HEK293T (cell line): ENCODE data around the gene EML3.

Experiments
- CTCF ChIA-PET: fragments of 350-600 bp; formaldehyde crosslinking; extraction: SDS; loops from one replicate; lab custom pipeline; 2021; ENCODE audit warnings: antibody characterized with exemption, inconsistent platforms; lab: Yijun Ruan, JAX
- POLR2A ChIA-PET: fragments of 350-600 bp; formaldehyde crosslinking; extraction: SDS; loops from one replicate; lab custom pipeline; 2020; ENCODE audit warnings: antibody characterized with exemption, inconsistent platforms; lab: Yijun Ruan, JAX
- DNase-seq: peaks from one replicate; pipeline ENCODE4 v3.0.0; 2012; ENCODE audit warnings: mixed read lengths; ENCODE audit errors: extremely low spot score
- ARNT ChIP-seq: fragments of 450-650 bp; IDR thresholded peaks from 2 replicates; pipeline ENCODE4 v1.6.1; 2017; ENCODE audit warnings: mild to moderate bottlenecking
- BHLHE40 ChIP-seq: fragments of 450-650 bp; IDR thresholded peaks from 2 replicates; pipeline ENCODE4 v1.6.1; 2016; ENCODE audit warnings: mild to moderate bottlenecking, moderate library complexity, borderline replicate concordance
- CTBP1 ChIP-seq: fragments of 450-650 bp; IDR thresholded peaks from 2 replicates; pipeline ENCODE4 v1.6.1; 2016; ENCODE audit warnings: borderline replicate concordance
- ELF4 ChIP-seq: fragments of 450-650 bp; IDR thresholded peaks from 2 replicates; pipeline ENCODE4 v1.6.1; 2017; ENCODE audit warnings: antibody characterized with exemption
- FOXA1 ChIP-seq: fragments of 450-650 bp; IDR thresholded peaks from 2 replicates; pipeline ENCODE4 v1.6.1; 2016; ENCODE audit warnings: mild to moderate bottlenecking
- FOXK2 ChIP-seq: fragments of 450-650 bp; IDR thresholded peaks from 2 replicates; pipeline ENCODE4 v1.6.1; 2016; ENCODE audit warnings: mild to moderate bottlenecking
- FOXM1 ChIP-seq: fragments of 450-650 bp; IDR thresholded peaks from 2 replicates; pipeline ENCODE4 v1.6.1; 2017; ENCODE audit warnings: mild to moderate bottlenecking, borderline replicate concordance
- HDGF ChIP-seq: fragments of 450-650 bp; IDR thresholded peaks from 2 replicates; pipeline ENCODE4 v1.6.1; 2017; ENCODE audit warnings: antibody characterized with exemption, borderline replicate concordance
- L3MBTL2 ChIP-seq: fragments of 450-650 bp; conservative IDR thresholded peaks from 2 replicates; pipeline ENCODE4 v1.6.1; 2016; ENCODE audit warnings: mild to moderate bottlenecking
- LEF1 ChIP-seq: fragments of 450-650 bp; IDR thresholded peaks from 2 replicates; pipeline ENCODE4 v1.6.1; 2017; ENCODE audit warnings: mild to moderate bottlenecking, borderline replicate concordance
- NFRKB ChIP-seq: fragments of 450-650 bp; IDR thresholded peaks from 2 replicates; pipeline ENCODE4 v1.6.1; 2016; ENCODE audit warnings: mild to moderate bottlenecking, moderate library complexity
- SP1 ChIP-seq: fragments of 450-650 bp; IDR thresholded peaks from 2 replicates; pipeline ENCODE4 v1.6.1; 2017
- SUZ12 ChIP-seq: fragments of 450-650 bp; IDR thresholded peaks from 2 replicates; pipeline ENCODE4 v1.6.1; 2016; ENCODE audit warnings: mild to moderate bottlenecking
- TARDBP ChIP-seq: fragments of 450-650 bp; IDR thresholded peaks from 2 replicates; pipeline ENCODE4 v1.6.1; 2016
- ZNF384 ChIP-seq: fragments of 450-650 bp; IDR thresholded peaks from 2 replicates; pipeline ENCODE4 v1.6.1; 2016
- TF ChIP-seq, protein P1 (sequence below): fragments of 450-650 bp; IDR thresholded peaks from 2 replicates; pipeline ENCODE4 v1.6.1; 2016

Gene EML3

DNA sequence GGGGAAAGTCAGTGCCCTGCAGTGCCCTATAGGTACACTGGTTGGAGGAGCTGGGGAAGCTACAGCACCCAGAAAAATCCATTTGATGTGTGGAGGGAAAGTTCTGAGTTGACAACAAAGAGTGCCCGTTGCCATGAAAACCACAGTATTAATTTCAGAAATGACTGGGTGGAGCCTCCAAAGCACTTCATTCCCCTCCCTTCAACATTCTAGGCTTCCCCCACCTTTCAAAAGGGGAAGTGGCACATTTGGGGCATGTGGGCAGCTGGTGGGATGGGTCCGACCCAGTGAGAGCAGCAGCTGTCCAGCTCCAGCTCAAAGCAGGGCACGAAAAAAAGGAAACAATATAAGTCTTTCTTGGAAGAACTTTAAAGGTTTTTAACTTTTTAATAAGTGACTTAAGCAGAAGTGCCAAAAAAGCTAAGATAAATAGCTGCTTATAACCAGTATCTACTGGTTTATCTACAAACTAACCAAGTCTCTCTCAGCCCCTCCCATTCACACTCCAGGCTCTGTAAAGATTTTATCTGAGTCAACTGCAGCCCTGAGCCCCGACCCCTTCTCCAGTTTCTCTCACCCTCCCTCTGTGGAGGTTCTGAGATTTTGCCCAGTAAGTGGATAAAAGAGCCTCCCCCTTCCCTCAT lies 57.0 kb downstream of the EML3 start:
- DNase-seq, result no peak
- no peak for TF ChIP-seq LEF1
- TF ChIP-seq SUZ12, result no peak
- TF ChIP-seq, protein P1, sequence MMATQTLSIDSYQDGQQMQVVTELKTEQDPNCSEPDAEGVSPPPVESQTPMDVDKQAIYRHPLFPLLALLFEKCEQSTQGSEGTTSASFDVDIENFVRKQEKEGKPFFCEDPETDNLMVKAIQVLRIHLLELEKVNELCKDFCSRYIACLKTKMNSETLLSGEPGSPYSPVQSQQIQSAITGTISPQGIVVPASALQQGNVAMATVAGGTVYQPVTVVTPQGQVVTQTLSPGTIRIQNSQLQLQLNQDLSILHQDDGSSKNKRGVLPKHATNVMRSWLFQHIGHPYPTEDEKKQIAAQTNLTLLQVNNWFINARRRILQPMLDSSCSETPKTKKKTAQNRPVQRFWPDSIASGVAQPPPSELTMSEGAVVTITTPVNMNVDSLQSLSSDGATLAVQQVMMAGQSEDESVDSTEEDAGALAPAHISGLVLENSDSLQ, result no peak
- no peak for TF ChIP-seq ZNF384
- no peak for TF ChIP-seq BHLHE40
- no peak for TF ChIP-seq SP1
- TF ChIP-seq TARDBP, result no peak
- no peak for TF ChIP-seq CTBP1
- TF ChIP-seq HDGF, result no peak
- no peak for TF ChIP-seq ARNT
- ChIA-PET CTCF (interaction anchor here (0.6 to 0.9 kb wide), 2 partner anchors 13 to 131 kb away, joined by 4 read pairs; no protein-coding TSS in a partner anchor), POLR2A (interaction anchor here (0.7 to 1.3 kb wide), 5 partner anchors 9 to 126 kb away, joined by 3 to 5 read pairs (median 3); partner anchors contain the start of genes AHNAK and EEF1G)

DNA sequence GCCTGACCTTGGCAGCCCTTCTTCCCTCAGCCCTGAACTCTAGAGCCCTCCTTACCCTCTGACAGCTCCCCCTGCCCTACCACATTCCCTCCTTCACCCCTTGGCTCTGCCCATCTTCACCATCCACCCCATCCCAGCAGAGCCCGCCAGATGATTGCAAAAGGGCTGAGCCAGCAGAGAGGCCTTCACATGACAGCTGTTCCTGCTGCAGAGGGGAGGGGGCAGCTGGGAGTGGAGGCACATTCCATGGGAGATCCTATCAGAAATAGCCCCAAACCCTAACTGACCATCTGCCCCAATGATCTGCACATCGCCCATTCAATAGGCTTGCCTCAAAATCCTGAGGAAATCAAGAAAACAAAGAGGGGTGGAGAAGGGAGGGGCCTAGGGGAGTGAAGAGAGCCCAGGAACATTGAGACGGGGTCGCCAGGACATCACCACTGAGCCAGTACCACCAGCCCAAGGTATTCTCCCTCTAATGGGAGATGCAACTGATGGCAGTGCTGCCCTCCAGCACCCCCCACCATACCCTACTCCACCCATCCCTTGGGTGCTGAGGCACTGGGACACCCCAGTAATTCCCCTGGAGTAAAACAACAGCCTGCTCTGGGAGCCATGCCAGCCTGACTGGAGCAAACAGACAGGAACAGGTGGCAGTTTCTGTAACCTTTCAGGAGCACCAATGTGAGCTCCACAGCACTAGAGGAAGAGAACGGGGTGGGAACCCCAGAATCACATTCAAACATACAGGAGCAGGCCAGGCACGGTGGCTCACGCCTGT lies 58.0 kb downstream of the EML3 start:
- ChIA-PET CTCF (interaction anchor here (0.6 to 1.5 kb wide), 3 partner anchors 12 to 130 kb away, joined by 4 to 13 read pairs (median 4); no protein-coding TSS in a partner anchor), POLR2A (interaction anchor here (1.3 to 2.1 kb wide), 2 partner anchors 19 to 20 kb away, joined by 5 to 16 read pairs; partner anchors contain the start of gene EEF1G)
- TF ChIP-seq, protein P1, result no peak
- no peak for TF ChIP-seq BHLHE40
- no peak for TF ChIP-seq ZNF384
- no peak for TF ChIP-seq TARDBP
- TF ChIP-seq NFRKB, result no peak
- TF ChIP-seq ELF4, result no peak
- no peak for DNase-seq

DNA sequence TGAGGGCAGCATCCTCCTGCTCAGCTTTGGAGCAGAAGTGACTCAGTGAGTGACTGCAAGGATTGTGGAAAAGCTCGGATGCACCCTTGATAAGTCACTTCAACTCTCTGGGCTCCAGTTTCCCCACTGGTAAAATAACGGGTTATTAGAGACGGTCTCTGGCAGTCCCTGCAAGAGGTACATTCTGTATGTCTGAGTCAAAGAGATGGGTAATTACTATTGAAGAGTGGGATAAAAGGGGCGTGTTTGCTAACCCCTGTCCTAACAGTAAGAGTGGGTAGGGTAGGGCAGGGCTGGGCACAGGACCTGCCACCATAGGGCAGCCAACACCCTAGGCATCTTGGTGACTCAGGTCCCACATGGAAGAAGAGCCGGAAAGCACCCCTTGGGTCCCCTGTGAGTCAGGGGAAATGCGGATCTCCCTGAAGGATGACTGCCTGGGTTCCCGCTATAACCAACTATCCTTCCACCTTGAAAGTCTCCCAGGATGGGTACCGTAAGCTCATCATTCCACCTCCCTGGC lies 58.7 kb downstream of the EML3 start:
- DNase-seq, result no peak
- ChIA-PET CTCF (interaction anchor here (0.8 to 1.5 kb wide), 2 partner anchors 11 to 129 kb away, joined by 4 to 13 read pairs; no protein-coding TSS in a partner anchor), POLR2A (interaction anchor here (0.9 to 2.1 kb wide), 5 partner anchors 11 to 160 kb away, joined by 4 to 16 read pairs (median 4); partner anchors contain the start of genes C11orf98, CSKMT, EEF1G and MTA2)
- no peak for TF ChIP-seq BHLHE40

DNA sequence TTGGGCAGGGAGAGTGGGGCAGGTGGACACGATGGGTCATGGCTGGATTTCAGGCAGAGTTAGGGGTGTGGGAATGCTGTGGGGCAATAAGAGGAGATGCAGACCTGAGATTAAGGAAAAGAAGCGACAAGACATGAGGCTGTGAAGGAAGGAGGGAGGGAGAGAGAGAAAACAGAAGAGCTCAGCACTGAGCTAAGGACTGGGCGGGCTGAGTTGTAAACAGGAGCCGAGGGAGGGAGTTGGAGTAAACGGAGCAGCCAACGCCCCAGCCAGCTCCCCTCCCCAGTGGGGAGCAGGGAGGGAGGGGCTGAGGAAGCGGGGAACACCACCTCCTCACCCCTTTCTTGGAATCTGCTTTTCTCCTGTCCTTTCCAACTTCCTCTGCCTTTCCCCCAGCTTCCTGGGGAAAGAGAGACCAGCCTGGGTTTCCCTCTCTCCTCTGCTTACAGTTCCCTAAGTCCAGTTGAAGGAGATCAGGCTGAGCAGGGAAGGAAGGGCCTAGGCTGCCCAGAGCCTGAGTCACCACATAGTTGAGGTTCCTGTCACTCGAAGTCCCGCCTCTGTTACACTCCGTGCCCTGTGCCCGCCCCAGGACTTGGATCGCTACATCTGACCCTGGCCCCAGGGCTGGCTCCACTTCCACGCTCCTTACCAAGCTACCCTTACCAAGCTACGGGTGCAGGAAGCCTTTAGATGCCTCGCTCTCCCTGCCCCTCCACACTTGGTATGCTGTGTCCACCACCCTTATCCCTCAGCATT lies 59.3 kb downstream of the EML3 start:
- no peak for DNase-seq
- ChIA-PET CTCF (interaction anchor here (0.5 to 1.7 kb wide), 5 partner anchors 11 to 213 kb away, joined by 3 to 13 read pairs (median 4); no protein-coding TSS in a partner anchor), POLR2A (interaction anchor here (0.6 to 2.1 kb wide), 10 partner anchors 10 to 200 kb away, joined by 3 to 16 read pairs (median 4); partner anchors contain the start of genes C11orf98, CSKMT, EEF1G and MTA2)
- TF ChIP-seq HDGF, result no peak
- TF ChIP-seq TARDBP, result no peak
- TF ChIP-seq ZNF384, result no peak
- no peak for TF ChIP-seq FOXM1
- no peak for TF ChIP-seq L3MBTL2

DNA sequence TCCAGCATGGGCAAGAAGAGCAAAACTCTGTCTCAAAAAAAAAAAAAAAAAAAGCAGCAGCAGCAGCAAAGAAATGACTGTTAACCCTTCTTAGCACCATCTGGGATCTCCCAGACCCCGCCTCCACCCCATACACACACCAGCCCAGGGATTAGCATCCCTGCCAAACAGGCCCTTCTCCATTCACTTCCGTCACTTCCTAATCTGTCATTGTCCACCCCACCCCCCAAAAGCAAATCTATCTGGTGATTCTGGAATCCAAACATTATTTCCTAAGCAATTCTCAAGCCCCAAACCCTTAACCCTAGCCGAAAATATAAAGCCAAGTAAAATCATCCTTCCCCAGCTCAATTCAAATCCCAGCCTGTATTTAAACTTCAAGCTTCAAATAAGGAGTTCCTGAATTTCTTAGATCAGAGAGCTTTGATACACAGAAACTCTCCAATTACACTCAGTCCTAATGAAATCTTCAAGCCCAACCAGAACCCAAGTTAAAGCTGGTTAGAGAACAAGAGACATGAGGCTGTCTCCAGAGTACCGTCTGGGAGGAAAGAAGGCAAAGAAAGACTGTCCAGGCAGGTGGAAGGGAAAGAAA lies 60.0 kb downstream of the EML3 start:
- TF ChIP-seq FOXM1 (no peak), ZNF384 (no peak), ARNT (no peak), ELF4 (no peak), TARDBP (no peak), LEF1 (no peak), NFRKB (no peak), CTBP1 (no peak), SUZ12 (no peak), L3MBTL2 (no peak), FOXA1 (no peak), FOXK2 (no peak), BHLHE40 (no peak), HDGF (no peak), SP1 (no peak)
- TF ChIP-seq, protein P1, result no peak
- ChIA-PET POLR2A (interaction anchor here (0.6 to 2.1 kb wide), 8 partner anchors 10 to 201 kb away, joined by 3 to 16 read pairs (median 4); partner anchors contain the start of genes C11orf98, CSKMT, EEF1G and TUT1), CTCF (interaction anchor here (0.8 to 1.7 kb wide), 3 partner anchors 10 to 128 kb away, joined by 3 to 13 read pairs (median 7); no protein-coding TSS in a partner anchor)
- DNase-seq, result no peak
